ENCODE measurements around the gene ATP4A.

ATP4A gene

DNA sequence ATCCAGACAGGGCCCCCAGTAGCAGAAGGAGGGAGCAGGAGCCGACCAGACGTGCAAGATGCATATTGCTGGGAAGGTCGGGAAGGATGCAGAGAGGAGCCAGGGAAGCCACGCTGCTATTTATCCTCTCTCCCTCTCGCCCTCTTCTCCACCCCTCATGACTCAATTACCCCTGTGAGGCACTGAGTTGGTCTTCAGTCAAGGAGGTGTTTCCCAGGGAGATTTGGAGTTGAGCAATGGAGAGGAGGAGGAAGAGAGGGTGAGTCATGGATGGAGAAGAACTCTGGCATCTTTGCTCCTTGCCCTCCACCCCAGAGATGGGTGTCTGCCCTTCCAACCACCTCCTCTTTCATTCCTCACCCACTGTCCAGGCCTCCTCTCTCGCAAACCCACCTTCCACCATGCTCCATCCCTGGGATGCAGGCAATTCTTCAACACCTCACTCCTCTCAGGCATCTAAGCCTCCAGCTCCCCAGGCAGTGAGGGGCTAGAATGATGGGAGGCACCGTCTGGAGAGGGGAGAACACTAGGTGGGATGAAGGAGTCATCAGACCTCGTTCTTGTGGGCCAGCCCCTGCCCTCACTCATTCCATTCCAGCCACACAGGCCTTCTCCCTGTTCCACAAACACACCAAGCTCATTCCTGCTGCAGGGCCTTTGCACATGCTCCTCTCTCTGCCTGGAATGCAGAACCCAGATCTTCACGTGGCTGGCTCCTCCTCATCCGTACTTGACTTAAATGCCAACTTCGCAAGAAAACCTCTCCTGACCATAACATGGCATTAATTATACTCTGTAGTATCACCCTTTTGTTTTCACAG, 35.0 kb downstream of the ATP4A start, which contains the start of gene SBSN:
SBSN (minus strand) TSS at position 94 of the 821 bp plus-strand sequence; CDS start at position 64, 30 bp downstream.
- FAIRE-seq (peak; percentile 5), DNase-seq (ENCODE audit: low spot score) (peak; percentile 27)

DNA sequence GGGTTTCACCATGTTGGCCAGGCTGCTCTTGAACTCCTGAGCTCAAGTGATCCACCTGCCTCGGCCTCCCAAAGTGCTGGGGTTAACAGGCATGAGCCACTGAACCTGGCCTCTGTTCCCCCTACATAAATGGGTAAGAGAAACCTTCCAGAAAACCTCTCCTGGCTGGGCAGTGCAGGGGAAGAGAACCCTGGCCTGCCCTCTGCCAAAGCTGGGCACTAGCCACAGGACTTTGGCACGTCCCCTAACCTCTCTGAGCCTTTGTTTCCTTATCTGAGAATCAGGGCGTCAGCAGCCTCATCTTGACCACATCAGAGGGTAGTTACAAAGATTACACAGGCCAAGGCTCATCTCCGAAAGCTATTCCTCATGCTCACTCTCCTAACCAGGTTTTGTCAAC, 37.6 kb downstream of the ATP4A start:
- DNase-seq (ENCODE audit: low spot score) (no peak), FAIRE-seq (no peak)

DNA sequence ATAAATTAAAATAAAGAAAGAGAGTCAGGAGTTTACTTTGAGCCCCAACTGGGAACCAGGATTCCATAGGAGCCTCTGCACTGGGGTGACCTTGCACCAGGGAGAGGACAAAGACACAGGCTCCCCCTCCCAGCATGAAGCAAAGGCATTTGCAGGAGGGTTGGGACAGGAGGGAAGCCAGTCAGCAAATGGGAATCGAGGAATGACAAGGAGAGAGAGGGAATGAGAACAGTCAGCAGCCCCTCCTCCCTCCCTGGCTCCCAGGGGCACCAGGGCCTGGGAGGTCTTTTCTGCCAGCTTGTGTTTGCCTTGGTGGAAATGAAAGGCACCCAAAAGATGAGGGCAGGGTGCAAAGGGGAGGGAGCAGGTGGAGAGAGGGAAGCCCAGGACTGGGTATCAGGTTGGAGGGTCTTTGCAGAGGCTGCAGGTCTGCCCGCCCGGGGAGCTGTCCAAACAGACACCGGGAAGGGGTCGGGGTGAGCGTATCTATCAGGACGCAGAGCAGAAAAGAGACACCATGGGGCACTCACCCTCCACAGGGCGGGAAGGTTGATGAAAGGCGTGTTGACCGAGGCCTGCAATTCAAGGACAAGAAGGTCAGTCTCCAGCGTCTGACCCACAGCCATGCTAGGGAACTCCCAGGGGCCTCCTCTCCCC, 39.1 kb downstream of the ATP4A start:
- FAIRE-seq (no peak), DNase-seq (ENCODE audit: low spot score) (no peak)

DNA sequence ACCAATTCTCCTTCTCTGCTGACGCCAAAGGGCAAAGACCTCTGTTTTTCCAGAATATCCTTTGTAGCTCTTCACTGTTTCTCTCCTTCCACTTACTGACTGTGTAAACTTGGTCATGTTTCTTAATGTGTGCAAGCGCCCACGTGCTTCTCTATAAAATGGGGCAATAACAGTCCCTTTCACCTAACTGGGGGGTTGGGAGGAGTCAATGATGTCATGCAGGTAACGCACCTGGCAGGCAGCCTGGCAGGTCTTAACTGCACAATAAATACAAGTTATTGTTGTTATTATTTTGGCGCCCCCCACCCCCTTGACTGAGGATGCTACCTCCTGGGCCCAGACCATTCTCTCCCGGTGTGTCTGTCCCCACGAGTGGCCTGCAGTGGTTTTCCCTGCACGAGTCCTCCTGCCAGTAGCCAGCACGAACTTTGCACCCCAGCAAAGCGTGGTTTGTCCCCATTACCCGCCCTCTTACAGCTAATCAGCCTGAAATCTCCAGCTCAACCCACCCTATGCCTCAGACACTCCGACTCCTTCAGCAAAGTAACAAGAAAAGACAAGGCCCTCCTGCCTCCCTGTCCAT, 40.6 kb downstream of the ATP4A start:
- no peak for DNase-seq (ENCODE audit: low spot score)
- no peak for FAIRE-seq

DNA sequence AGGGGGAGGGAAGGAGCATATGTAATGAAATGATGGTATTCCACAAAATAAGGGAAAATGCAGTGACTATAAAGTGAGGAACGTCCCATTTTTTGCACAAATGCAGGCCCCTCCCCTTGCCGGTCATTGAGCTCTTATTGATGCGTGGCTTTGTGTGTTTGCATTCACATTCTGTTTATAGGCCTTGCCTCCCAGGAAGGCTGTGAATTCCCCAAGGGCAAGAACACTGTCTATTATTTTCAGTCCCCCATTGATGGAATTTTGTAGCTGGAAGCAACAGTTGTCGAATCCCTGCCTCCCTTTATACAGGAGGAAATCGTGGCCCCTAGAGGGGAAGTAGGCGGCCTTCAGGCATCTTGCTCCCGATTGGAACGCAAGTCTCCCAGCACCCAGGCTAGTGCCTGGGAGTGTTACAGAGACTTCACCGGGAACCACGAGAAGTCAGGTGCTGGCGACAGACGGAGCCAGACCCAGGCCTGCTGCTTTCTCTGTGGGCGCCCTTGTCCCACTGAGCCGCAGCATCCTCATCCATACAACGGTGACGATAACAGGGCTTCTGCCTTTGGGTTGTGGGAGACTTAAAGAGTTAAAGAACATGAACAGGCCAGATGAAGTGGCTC, 42.2 kb downstream of the ATP4A start:
- FAIRE-seq (no peak), DNase-seq (ENCODE audit: low spot score) (no peak)

DNA sequence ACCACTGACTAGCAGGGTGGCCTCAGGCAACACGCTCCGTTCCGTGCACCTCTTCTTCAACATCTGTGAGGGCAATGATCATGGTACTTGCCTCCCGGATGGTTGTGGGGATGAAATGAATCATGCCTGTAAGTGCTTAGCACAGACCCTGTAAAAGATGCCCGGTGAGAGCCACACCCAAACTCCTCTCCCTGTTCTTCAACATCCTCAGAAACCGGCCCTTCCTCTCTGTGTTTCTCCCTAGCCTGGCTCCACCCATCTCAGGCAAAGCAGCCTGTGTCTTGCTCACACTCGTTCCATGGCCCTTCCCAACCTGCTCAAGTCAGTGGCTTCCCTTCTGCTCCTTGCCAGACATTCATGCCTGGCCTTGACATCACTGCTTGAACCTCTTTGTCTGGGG, 44.2 kb downstream of the ATP4A start:
- DNase-seq (ENCODE audit: low spot score) (peak; percentile 46), FAIRE-seq (peak; percentile 58)

DNA sequence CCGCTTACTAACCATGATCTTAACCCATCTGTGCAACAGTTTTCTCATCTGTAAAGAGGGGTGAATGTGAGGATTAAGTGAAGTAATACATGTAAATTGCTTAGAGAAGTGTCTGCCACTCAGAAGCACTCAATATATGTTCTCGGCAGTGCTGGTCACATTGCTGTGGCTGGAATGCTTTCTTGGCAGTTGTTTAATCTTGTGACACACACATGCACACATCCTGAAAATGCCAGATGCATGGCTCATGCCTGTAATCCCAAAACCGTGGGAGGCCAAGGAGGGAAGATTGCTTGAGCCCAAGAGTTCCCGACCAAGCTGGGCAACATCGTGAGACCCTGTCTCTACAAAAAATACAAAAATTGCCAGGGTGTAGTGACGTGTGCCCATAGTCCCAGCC, 45.1 kb downstream of the ATP4A start:
- peak; percentile 78 for DNase-seq (ENCODE audit: low spot score)
- peak; percentile 74 for FAIRE-seq

DNA sequence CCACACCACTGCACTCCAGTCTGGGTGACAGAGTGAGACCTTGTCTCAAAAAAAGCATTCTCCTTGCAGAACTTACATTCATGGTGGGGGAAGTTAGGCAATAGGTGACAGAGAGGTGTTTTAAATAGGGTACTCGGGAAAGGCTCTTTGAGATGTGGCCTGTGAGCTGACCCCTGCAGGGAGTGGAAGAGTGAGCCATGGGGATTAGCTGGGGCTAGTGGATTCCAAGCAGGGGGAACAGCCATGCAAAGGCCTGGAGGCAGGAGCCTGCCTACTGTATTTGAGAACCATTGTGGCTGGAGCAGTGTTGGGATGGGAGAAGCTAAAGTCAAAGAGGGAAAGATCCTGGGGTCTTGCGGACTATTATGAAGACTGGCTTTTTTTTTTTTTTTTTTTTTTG, 46.1 kb downstream of the ATP4A start:
- no peak for FAIRE-seq
- no peak for DNase-seq (ENCODE audit: low spot score)

DNA sequence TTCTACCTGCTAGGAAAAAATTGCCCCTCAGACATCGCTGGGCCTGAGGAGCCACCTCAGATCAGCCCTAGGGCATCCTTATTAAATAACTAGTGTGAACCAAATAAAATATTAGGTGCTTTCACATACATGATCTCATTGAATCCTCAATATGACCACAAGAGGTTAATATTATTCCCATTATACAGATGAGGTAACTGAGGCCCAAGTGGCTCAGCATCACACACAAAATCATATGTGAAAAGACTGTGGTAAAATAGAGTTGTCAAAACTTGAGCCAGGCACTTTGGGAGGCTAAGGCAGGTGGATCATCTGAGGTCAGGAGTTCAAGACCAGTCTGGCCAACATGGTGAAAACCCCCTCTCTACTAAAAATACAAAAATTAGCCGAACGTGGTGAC, 47.1 kb downstream of the ATP4A start:
- FAIRE-seq (no peak), DNase-seq (ENCODE audit: low spot score) (no peak)

DNA sequence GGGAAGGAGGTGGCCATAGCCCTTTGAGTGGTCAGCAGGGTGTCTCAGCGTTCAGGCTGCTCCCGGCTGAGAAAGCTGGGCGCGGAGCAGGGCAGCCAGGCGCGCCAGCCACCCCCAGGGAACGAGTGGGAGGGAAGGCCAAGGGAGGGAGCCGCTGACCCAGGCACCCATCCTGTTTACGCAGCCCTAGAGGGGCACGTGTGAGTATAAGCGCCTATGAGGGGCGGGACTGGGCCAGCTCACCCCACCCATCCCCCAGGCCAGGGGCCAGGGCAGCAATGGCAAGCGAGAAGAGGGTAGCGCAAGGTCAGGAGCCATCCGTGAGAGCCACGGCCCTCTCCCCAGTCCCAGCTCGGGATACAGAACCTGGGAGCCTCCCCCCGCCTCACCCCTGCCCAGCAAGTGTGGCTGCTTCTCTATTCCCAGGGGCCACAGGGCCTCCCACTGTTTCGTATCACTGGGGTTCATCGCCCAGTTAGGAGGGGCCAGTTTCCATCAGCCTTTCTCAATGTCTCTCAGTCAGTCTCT, 49.1 kb downstream of the ATP4A start:
- DNase-seq (ENCODE audit: low spot score) (peak; percentile 44), FAIRE-seq (no peak)

DNA sequence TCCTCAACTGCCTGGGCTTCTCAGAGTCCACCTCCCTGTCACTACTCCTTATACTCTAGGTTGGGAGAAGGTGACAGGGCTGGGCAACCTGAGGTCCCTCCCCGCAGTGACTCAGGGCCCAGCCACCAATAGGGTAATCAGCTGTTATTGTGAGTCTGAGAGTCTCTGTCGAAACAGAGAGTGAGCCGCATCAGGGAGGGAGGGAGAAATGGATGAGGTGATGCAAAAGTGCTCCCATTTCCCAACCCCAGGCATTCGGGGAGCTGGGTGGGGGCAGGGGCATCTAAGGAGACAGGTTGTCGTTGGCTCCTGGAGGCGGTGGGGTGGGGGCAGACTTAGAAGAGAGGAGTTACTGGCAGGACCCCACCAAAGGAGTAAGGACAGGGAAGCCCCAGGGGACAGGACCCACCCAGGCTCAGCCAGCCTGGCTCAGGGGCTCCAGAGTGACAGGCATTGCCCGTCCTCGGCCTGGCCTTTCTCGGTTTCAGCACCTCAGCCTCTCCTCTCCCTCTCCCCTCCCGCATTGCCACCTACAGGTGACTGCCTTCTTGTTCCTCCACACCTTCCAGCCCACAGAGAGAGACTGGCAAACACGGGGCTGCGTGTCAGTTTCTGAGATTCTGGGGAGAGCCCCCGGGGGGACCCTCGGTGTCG, 49.7 kb downstream of the ATP4A start, which contains the start of gene DMKN:
DMKN (minus strand) TSS at position 22 of the 654 bp plus-strand sequence. CDS start 174 bp downstream, outside the sequence.
- FAIRE-seq = peak; percentile 23
- DNase-seq (ENCODE audit: low spot score) = peak; percentile 58

DNA sequence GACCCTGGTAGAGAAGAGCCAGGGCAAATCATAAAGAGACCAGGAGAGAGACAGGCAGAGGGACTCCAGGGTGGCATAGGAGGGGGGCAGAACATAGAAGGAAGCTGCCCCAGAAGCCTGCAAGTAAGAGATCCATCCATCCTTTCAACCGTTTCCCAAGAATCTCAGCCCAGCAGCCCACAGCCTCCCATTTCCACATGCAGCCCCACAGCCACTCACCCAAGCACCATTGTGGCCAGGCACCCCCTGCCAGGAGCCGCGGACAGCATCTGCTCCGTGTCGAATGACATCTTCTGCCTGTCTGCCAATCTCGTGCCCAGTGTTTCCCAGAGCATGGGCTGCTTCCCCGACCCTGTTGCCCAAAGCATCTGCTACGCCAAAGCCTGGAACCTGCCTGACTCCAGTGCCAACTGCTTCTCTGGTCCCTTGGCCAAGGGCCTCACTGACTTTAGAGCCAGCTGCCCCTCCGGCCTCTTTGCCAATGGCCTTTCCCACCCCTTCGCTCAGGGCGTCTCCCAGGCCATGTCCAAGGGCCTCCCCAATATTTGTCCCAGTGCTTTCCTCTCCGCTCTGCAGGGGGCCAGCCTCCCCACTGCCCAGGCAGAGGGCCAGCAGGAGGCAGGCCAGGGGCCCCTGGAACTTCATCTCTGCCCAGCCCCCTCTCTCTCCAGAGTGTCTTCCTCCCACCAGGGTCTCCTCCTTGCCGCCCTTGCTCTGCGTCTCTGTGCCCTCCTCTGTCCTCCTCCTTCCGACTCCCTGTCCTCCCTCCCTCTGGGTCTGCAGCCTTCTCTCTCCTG, 50.4 kb downstream of the ATP4A start:
- FAIRE-seq (no peak), DNase-seq (ENCODE audit: low spot score) (no peak)

DNA sequence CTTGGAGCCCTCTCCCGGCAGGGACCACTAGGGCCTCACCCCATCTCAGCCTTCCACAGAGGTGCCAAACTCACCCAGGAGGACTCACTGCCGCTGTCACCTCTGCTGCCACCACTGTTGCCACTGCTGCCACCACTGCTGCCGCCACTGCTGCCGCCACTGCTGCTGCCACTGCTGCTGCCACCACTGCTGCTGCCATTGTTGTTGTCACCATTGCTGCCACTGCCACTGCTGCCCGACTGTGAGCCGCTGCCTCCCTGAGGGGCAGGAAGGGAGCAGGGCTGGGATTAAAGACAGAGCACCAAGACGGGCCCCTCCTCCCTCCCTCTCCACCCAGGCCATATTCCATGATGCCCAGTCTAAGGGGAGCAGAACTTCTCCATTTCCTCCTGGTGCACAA, 52.1 kb downstream of the ATP4A start:
- FAIRE-seq (no peak), DNase-seq (ENCODE audit: low spot score) (no peak)

DNA sequence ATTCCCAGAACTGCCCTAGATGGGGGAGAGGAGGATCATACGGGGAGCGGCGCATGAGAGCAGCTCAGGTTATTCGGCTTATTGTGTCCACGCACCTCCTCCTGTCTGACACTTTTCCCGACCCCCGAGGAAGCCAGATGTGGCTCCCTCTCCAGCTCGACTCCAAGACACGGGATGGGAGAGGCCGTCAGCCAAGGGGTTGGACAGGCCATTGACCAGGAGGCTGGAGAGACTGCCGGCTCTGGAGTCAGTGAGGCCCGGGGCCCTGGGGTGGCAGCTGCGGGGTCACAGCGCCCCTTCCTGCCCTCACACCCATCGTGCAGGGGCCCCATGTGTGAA, 52.9 kb downstream of the ATP4A start:
- no peak for DNase-seq (ENCODE audit: low spot score)
- FAIRE-seq = no peak

DNA sequence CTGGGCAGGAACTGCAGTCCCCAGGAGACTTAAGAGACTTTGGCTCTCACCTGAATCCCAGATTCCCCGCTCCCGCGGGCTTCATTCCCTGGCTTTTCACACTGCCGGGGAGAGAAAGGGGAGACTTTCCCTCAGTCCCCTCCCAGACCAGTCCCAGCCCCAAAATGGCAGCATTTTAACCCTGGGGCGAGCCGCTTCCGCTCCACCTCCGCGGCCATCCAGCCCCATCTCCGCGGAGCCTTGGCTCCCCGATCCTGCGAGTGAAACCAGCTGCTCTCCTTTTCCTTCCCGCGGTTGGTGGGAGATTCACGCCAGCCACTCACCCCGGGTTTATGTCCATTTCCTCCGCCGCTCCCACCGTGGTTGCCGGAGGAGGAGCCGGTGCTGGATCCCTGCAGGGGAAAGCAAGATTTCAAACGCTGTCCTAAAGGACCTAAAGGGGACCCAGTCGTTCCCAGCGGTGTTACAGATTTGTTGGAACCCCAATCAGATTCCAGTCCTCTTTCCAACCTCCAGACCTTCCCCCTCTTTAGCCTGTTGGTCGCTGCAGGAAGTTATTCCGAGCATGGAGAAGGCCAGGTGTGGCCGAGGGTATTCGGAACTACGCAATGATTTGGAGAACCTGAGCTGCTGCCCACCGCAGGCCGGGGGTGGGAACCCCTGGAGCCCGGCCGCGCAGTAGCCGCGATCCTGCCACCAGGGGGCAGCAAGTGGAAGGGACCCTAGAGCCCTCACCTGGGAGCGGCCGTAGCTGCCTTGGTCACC, 53.4 kb downstream of the ATP4A start:
- peak; percentile 46 for FAIRE-seq

DNA sequence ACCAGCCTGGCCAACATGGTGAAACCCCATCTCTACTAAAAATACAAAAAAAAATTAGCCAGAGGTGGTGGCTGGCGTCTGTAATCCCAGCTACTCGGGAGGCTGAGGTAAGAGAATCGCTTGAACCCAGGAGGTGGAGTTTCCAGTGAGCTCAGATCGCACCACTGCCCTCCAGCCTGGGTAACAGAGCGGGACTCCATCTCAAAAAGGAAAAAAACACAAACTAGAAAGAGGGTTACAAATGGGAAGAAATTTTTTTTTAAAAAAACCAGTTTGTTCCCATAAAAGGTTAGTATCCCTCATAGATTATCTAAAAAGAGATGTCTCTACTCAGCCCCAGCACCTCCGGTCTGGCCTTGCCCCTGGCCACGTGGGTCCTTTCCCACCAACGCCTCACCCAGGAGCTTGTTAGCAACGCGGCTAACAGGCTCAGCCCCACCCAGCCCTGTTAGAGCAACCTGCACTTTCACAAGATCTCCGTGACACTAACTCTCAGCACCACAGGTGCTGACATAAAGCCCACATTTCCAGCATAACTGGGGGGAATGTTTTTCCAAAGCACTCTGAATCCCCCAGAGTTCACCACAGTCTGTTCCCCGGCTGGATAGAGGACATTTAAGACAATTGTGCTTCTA, 54.3 kb downstream of the ATP4A start:
- DNase-seq (ENCODE audit: low spot score) = peak; percentile 68
- FAIRE-seq = no peak

More for the DNA sequence above, 53.4 kb downstream of the ATP4A start:
- DNase-seq (ENCODE audit: low spot score) = peak; percentile 95

DNA sequence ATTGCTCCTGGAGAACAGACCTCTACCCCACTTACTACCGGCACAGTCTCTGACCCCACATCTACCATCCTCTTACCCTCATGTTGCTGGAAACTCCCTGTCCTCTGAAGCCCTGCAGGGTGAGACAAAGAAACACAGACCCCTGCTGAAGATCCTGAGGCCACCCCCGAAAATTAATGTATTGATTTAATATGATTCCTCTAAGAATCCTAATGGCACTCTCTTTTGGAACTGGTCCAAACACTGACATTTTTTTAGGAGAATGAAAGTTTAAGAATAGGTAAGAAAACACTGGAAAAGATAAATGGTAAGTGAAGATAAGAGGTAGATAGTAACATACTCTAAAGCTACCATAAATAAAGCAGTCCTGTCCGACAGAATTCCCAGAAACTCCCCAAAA, 55.3 kb downstream of the ATP4A start:
- DNase-seq (ENCODE audit: low spot score) (no peak), FAIRE-seq (no peak)

DNA sequence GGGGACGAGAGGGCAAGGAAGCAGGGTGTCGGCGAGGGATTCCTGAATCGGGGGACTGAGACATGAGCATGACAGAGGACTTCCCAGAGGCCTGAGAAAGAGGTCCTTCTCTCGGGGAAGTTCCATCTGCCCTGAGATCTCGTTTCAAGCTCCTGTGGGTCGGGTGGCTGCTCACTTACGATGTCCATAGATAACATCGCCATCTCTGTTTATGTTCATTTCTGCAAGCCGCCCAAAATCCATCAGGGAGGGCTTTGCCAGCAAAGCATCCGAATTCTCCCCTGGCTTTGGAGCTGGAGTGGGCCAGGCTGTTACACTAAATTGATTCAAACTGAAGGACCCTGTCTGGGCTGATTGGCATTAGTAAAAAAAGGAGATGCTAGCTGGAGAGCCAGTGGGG, 55.9 kb downstream of the ATP4A start:
- FAIRE-seq (no peak), DNase-seq (ENCODE audit: low spot score) (no peak)

DNA sequence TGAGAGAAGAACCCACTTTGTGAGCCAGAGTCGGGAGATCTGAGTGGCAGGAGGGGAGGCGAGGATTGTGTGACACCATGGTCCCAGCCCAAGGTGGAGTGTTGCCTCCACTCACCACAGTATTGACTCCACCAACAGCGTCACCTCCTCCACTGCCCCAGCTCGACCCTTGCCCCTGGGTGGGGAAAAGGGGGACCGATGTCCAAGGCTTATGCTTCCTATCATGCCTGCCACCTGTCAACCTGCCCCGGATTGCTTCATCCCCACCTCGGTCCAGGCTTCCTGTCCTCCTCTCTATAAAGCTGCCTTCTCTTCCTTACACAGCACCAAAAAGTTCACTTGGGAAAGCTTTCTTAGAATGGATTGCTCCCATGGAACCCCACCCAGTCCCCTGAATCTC, 57.4 kb downstream of the ATP4A start:
- DNase-seq (ENCODE audit: low spot score) (no peak), FAIRE-seq (no peak)

Measured in urothelium cell line (cell line).